ENCODE measurements around the gene TECPR1.
A peak's percentile ranks its signal among the peaks of the same experiment; 100 is the strongest.

TECPR1 gene

DNA sequence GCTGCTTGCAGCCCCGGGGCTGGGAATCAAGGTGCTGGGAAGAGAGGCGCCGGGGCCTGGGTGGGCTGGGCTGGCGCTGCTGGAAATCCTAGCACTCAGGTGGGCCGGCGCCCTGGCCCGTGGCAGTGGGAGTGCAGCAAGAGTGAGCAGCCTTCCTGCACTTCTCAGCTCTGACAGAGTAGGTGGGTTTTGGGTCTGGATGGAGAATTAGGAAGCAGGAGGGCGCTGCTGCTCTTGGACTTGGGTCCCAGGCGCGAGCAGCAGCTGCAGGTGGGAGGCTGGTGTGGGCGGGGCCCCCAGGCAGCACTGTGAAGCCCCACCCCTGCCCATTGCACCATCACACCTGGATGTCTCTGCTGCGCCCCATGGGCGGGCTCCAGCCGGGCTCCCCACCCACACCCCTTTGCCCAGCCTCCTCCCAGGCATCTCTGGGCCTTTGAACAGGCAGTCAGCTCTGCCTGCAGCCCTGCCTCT is 35.5 kb upstream of the TECPR1 start:
- Mint-ChIP-seq H3K4me1 (ENCODE audit: low read depth in 2 of 2) (peaks cover 16 to 23% of the 10 kb centered on the region in 2 donors), H3K36me3 (ENCODE audit: insufficient read depth) (peaks cover 20% of the 10 kb centered on the region), H3K9me3 (no peaks in the 10 kb centered on the region), H3K4me3 (no peak overlapping the region), H3K27ac (peak overlapping the region in 1 of 2 donors; percentile 51), H3K27me3 (no peaks in the 10 kb centered on the region)
- DNase-seq: no peak
- no peak for ATAC-seq (replicated peaks)

DNA sequence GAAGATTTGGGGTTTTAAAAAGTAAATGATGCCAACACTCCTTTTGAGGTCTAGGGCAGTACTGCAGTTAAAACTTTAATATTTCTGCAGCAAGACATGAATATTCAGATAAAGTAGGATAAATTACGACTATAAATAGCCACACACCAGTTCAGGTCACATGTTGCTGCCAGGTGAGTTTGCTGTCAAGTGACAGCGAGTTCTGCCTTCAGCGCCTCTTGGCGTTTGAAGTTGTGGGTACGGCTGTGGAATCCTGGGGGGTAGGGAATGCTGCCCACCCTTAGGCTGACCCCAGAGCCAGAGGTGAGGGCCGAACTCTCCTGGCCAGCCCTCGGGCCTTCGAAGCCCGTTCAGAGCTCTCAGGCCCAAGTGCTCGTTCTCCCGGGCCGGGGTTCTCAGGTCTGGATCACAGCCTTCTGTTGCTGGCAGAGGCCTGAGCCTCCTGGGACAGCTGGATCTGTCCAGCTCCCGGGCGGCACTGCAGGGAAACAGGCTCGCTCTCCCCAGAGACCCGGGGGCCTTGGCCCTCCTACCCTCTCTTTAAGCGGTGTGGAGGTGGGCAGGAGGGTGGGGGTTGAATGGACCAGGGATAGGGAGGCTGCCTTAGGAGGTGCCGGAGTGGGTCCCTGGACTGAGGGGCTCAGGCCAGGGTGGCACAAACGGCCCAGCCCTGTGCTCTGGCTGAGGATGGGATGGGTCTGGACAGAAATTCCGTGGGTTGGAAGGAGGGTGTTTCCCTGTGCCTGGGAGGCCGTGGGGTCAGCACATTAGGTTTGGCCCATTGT is 34.9 kb upstream of the TECPR1 start:
- H3K27me3 Mint-ChIP-seq: no peaks in the 10 kb centered on the region
- peaks cover 21 to 28% of the 10 kb centered on the region in 2 donors for H3K4me1 Mint-ChIP-seq (ENCODE audit: low read depth in 2 of 2)
- DNase-seq: no peak
- H3K36me3 Mint-ChIP-seq (ENCODE audit: insufficient read depth): peaks cover 19% of the 10 kb centered on the region
- ATAC-seq (replicated peaks): no peak
- H3K4me3 Mint-ChIP-seq: no peak overlapping the region
- H3K27ac Mint-ChIP-seq: peak overlapping the region; percentile 51 to 68
- no peaks in the 10 kb centered on the region for H3K9me3 Mint-ChIP-seq

DNA sequence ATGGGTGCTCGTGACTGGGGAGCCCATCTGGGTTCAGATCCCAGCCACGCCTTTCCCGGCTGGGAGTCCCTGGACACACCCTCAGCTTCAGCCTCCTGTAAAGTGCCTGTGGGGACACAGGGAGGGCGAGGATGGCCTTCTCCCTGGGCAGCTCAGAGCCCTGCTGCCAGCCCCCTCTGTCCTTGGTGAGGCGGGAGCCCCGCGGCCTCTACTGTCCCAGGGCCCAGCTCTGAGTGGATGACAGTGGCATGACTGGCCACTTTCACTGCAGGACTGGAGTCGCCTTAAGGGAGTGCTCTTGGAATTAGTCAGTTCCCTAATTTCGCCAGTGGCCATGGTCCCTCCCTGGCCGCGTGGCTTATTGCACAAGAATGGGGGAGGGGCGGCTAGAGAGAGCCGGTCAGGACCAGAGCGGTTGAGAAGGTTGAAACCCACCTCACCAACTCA is 34.1 kb upstream of the TECPR1 start:
- Mint-ChIP-seq H3K9me3 (no peaks in the 10 kb centered on the region), H3K4me3 (no peak overlapping the region), H3K4me1 (ENCODE audit: low read depth in 2 of 2) (peaks cover 21 to 28% of the 10 kb centered on the region in 2 donors), H3K36me3 (ENCODE audit: insufficient read depth) (peaks cover 14% of the 10 kb centered on the region), H3K27me3 (no peaks in the 10 kb centered on the region), H3K27ac (peak overlapping the region; percentile 44 to 68)
- DNase-seq (no peak), ATAC-seq (replicated peaks) (no peak)

DNA sequence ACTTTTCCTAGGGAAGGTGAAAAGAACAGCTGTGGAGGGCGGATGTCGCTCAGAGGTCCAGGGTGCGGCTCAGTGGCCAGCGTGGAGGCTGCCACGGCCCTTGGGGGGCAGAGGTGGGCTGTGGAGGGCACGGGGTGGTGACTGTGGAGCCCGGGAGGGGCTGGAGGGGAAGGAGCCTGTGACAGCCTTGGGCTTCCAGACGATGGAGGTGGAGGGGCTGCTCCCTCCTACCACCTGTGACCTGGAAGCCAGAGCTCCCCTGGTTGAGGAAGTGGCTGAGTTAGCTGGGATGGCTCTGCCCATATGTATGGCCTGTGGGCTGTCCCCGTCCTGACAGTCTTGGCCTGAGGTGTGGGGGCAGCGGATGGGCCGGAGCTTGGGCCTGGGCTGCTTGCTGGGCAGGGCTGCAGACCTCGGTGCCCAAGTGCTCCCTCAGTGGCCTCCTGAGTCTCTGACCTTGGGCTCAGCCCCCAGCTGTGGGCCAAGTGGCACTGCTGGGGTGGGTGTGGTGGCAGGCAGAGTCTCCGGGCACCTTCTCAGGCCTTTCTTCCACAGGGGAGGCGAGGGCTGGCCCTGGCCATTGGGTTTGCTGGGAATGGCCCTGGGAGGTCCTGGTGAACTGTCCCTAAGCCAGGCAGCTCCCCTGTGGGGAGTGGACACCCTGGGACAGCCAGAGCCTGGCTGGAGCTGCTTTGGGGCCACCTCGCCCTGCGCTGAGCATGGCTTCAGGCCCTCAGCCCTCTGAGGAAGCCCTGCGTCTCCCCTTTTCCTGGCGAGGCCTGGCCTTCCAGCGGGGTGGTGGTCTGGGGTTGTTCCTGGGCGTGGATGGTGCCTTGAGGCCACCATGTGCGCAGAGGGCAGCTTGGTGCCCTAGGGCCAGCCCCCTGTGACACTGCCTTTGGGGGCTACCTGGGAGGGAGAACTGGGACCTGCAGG is 33.4 kb upstream of the TECPR1 start:
- Mint-ChIP-seq H3K27me3 (no peaks in the 10 kb centered on the region), H3K9me3 (no peaks in the 10 kb centered on the region), H3K4me3 (no peak overlapping the region), H3K27ac (peak overlapping the region; percentile 35 to 62), H3K4me1 (ENCODE audit: low read depth in 2 of 2) (peaks cover 21 to 28% of the 10 kb centered on the region in 2 donors), H3K36me3 (ENCODE audit: insufficient read depth) (peaks cover 18% of the 10 kb centered on the region)
- DNase-seq: no peak
- no peak for ATAC-seq (replicated peaks)

DNA sequence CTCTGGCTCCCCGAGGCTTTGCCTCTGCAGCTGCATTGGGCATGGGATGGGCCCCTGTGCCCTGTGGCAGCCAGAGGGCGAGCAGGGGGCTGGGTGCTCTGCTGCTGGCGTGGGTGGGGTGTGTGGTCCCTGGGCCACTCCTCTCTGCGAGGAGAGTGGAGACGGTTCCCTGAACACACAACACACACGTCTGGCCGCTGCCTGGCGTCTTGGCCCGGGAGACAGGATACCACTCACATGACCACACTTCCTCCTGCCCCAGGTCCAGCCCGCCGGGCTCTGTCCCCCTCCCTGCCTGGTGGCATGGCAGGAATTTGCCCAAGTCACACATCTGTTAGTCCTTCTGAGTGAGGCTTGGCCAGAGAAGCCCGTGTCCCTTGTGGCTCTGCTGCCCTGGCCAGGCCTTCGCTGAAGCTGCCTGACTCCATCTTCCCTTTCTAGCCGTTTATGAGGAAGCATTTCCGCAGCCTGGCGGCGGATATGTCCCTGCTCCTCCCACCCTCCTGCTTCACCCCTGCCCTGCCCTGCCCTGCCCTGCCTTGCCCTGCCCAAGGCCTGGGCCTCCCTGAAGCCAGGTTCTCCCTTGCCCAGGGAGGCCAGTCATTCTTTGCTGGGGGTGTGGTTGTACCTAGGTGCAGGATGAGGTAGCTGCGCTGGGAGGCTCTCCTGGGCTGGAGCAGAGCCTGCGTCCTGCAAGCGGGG is 32.5 kb upstream of the TECPR1 start:
- Mint-ChIP-seq H3K4me3 (peak overlapping the region; percentile 15 to 60), H3K27ac (peak overlapping the region; percentile 62 to 90), H3K27me3 (no peaks in the 10 kb centered on the region), H3K9me3 (no peaks in the 10 kb centered on the region), H3K4me1 (ENCODE audit: low read depth in 2 of 2) (peaks cover 21 to 28% of the 10 kb centered on the region in 2 donors), H3K36me3 (ENCODE audit: insufficient read depth) (peaks cover 18% of the 10 kb centered on the region)
- DNase-seq: no peak
- ATAC-seq (replicated peaks): no peak

DNA sequence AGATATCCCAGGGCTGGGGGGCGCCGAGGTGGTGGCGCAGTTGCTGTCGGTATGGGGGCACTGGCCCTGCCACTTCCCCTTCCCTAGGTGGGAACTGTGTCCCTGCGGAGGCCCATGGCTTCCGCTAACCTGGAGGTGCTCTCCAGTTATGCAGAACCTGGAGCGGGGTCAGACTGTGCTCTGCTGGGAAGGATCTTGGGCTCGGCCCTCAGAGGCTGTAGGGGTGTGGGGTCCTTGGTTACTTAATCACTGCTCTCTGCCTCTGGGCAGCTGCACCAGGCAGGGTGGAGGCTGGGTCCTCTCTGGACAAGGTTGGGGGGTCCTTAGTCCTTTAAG is 31.8 kb upstream of the TECPR1 start:
- H3K4me1 Mint-ChIP-seq (ENCODE audit: low read depth in 2 of 2): peaks cover 21 to 28% of the 10 kb centered on the region in 2 donors
- H3K36me3 Mint-ChIP-seq (ENCODE audit: insufficient read depth): peaks cover 18% of the 10 kb centered on the region
- ATAC-seq (replicated peaks) (no peak), DNase-seq (no peak)
- no peaks in the 10 kb centered on the region for H3K27me3 Mint-ChIP-seq
- H3K4me3 Mint-ChIP-seq: peak overlapping the region; percentile 15 to 60
- H3K27ac Mint-ChIP-seq: peak overlapping the region; percentile 62 to 90
- no peaks in the 10 kb centered on the region for H3K9me3 Mint-ChIP-seq

DNA sequence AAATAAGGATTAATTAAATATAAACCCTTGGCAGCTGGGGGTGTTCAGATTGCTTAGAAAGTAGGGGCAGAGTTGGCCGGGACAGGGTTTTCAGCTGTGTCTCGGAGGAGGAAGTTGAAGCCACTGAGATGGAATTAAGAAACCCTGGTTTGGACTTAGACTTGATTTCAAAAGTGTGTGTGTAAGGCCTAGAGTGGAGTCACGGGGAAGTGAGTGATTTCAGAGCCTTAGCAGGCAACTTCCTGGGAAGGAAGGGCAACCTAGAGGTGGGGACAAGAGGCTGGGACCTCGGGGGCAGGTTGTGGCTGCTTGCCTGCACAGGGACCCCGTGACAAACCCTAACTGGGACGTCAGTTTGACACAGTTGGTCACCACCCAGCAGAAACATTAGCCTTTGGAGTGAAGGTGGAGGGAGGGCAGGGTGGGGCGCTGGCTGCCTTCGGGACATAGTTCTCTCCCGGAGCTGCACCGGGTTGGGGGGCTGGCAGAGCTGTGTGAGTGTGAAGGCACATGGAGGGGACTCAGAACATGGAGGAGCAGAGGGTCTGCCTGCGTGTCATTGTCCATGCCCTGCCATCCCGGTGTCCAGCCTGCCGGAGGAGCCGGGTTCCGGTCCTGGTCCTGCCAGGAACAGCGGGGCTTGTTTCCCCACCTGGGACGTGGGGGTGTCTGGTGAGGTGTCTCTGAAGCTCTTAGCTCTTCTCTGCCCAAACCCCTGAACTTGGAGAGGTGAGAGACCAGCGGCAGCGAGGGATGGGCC is 31.3 kb upstream of the TECPR1 start:
- ATAC-seq (replicated peaks) (no peak), DNase-seq (no peak)
- Mint-ChIP-seq H3K27me3 (no peaks in the 10 kb centered on the region), H3K9me3 (no peaks in the 10 kb centered on the region), H3K4me1 (ENCODE audit: low read depth in 2 of 2) (peaks cover 21 to 28% of the 10 kb centered on the region in 2 donors), H3K36me3 (ENCODE audit: insufficient read depth) (peaks cover 18% of the 10 kb centered on the region), H3K27ac (peak overlapping the region; percentile 83 to 90), H3K4me3 (peak overlapping the region; percentile 85 to 89)

DNA sequence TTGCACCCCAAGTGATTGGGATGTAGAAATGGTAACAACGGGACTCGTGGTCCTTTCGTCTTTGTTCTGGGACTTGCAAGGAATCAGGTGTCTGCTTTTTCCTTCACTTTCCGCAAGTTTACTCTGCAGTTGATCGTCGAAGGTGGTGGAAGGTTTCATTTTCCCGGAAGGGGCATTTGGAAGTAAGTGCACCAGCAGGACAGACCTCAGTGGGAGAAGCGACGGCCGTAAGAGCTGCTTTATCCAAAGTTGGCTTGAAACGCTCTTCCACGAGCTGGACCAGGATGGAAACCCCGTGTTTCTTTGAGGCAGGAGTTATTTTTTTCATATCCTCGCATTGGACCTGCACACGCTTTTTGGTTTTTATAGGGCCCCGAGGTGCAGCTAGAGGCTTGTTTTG is 30.7 kb upstream of the TECPR1 start:
- DNase-seq (no peak), ATAC-seq (replicated peaks) (no peak)
- Mint-ChIP-seq H3K4me3 (peak overlapping the region; percentile 85 to 89), H3K9me3 (no peaks in the 10 kb centered on the region), H3K27me3 (no peaks in the 10 kb centered on the region), H3K27ac (peak overlapping the region; percentile 83 to 90), H3K36me3 (ENCODE audit: insufficient read depth) (peaks cover 18% of the 10 kb centered on the region), H3K4me1 (ENCODE audit: low read depth in 2 of 2) (peaks cover 21 to 28% of the 10 kb centered on the region in 2 donors)

DNA sequence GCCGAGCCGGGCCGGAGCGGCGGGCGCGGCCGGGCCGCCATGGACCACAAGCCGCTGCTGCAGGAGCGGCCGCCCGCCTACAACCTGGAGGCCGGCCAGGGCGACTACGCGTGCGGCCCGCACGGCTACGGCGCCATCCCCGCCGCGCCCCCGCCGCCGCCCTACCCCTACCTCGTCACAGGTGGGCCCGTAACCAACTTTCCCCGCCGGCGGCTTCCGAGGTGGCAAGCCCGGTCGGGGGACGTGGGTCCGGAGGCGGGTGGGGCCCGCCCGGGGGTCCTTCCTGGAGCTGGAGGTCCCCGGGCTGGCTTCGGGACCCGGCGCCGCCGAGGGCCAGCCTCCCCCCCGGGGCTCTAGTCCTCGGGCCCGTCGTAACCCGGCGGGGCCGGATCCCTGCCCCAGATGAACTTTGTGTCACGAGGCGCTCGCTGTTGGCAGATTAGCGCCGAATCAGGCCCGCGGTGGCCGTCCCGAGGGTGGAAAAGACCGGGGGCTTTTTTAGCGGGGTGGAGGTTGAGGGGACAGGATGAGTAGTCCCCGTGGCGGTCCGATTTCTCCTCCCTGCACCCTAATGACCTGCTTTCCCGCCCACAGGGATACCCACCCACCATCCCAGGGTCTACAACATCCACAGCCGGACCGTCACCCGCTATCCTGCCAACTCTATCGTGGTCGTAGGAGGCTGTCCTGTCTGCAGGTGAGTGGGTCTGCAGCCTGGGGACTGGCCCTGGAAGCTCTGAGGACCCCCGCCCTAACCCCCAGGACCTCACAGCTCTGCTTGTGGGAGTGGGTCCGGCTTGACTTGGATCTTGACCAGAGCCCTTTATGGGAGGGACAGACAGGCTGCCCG is 29.9 kb upstream of the TECPR1 start:
- H3K4me1 Mint-ChIP-seq (ENCODE audit: low read depth in 2 of 2): peaks cover 21 to 28% of the 10 kb centered on the region in 2 donors
- DNase-seq: peak in 2 of 3 experiments; percentile 23 to 34
- H3K9me3 Mint-ChIP-seq: no peaks in the 10 kb centered on the region
- peaks cover 18% of the 10 kb centered on the region for H3K36me3 Mint-ChIP-seq (ENCODE audit: insufficient read depth)
- H3K4me3 Mint-ChIP-seq: peak overlapping the region; percentile 85 to 89
- peak; percentile 42 for ATAC-seq (replicated peaks)
- peak overlapping the region; percentile 83 to 90 for H3K27ac Mint-ChIP-seq
- no peaks in the 10 kb centered on the region for H3K27me3 Mint-ChIP-seq

DNA sequence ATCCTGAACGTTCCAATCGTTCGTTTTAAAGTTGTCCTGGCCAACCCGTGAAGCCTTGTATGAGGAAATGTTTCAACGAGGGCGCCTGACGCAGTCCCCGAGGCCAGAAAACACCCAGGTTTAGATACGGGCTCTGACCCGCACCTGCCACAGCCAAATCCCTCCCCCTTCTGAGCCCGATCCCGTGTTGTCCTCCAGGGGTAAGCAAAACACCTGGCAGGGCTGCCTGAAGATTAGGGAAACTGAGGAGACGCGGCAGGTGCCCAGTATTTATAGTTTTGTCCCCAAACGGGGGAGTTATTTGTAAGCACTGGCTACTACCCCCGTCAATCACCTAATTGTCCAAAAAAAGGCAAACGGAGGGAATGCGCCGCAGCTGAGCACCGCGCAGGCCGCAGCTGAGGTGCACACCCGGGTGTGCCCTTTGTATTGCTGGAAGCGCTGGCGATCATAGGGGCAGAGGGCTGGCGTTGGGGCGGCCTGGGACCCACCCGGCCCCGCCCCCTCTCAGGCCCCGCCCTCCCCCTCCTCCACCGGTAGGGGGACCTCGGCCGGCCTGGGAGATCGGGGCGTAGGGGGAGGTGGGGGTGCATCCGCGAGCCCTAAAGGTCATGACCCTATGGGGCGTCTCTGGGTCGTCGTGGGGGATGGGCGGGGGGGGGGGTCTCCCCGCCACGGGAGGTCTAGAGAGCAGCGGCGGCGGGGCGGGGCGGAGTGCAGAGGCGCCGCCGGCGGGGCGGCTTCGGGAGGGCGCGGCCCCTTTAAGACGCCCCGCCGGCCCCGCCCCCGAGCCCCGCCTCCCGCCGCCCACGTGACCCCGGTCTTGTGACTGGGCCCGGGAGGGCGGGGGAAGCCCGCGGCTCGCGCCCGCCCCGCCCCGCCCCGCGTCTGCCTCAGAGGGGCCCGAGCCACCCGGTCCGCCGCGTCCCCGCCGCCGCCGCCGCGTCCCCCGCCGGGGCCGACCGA is 29.0 kb upstream of the TECPR1 start, which contains the start of gene BRI3:
Gene BRI3 (plus strand): TSS at position 896 of the 966 bp plus-strand sequence. CDS start 110 bp downstream, outside the sequence.
- Mint-ChIP-seq H3K27ac (peak within 1 kb of the TSS; percentile 83 to 90), H3K4me3 (peak within 1 kb of the TSS; percentile 85 to 89), H3K27me3 (no peaks in the 10 kb centered on the region), H3K36me3 (ENCODE audit: insufficient read depth) (peaks cover 16% of the 10 kb centered on the region), H3K4me1 (ENCODE audit: low read depth in 2 of 2) (peaks cover 21 to 28% of the 10 kb centered on the region in 2 donors), H3K9me3 (no peaks in the 10 kb centered on the region)
- DNase-seq (peak; percentile 75 to 83 (median 80)), ATAC-seq (replicated peaks) (peak; percentile 79)

DNA sequence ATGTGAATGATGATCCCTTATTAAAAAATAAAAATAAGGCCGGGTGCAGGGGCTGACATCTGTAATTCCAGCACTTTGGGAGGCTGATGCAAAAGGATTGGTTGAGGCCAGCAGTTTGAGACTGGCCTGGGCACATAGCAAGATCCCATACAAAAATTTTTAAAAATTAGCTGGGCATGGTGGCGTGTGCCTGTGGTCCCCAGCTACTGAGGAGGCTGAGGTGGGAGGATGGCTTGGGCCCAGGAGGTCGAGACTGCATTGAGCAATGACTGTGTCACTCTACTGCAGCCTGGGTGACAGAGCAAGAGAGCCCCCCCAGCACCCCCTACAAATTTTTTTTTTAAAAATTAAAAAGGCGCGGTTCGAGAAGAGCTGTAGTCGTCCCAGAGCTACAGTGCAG is 28.3 kb upstream of the TECPR1 start:
- Mint-ChIP-seq H3K4me1 (ENCODE audit: low read depth in 2 of 2) (peaks cover 21 to 28% of the 10 kb centered on the region in 2 donors), H3K9me3 (no peaks in the 10 kb centered on the region), H3K27me3 (no peaks in the 10 kb centered on the region), H3K27ac (peak overlapping the region; percentile 54 to 67), H3K36me3 (ENCODE audit: insufficient read depth) (peaks cover 16% of the 10 kb centered on the region), H3K4me3 (peak overlapping the region; percentile 82 to 85)
- no peak for ATAC-seq (replicated peaks)
- no peak for DNase-seq

Data from effector memory CD8-positive, alpha-beta T cell (primary cell).